MM.1S (cell line): ENCODE measurements around the gene TARBP1.
"Not testable (repeated sequence)": the region's sequence is repeated elsewhere in the genome, so short reads cannot be mapped to it uniquely, and the experiment has no call there.

Experiments
- DNase-seq: peaks from one replicate; pipeline ENCODE4 v3.0.0-alpha.2; 2015
- H2AFZ ChIP-seq: fragments of 300-600 bp; sonication (generic); 2 replicates; pipeline ENCODE4 v1.6.0; 2016; ENCODE audit warnings: antibody characterized with exemption, low read length
- H3F3A ChIP-seq: fragments of 300-600 bp; sonication (generic); 2 replicates; pipeline ENCODE4 v1.6.1; 2016; ENCODE audit warnings: mild to moderate bottlenecking, antibody characterized with exemption, low read length, moderate library complexity, mixed read lengths; ENCODE audit not compliant: insufficient read depth
- H3K27ac ChIP-seq: fragments of 300-600 bp; sonication (generic); 2 replicates; pipeline ENCODE4 v1.5.1; 2016; ENCODE audit warnings: mild to moderate bottlenecking, low read length
- H3K27me3 ChIP-seq: fragments of 300-600 bp; sonication (generic); replicated peaks from 2 replicates; pipeline ENCODE4 v1.6.0; 2016; ENCODE audit warnings: low read length; ENCODE audit not compliant: insufficient read depth
- H3K36me3 ChIP-seq: fragments of 300-600 bp; sonication (generic); replicated peaks from 2 replicates; pipeline ENCODE4 v1.6.1; 2016; ENCODE audit warnings: mild to moderate bottlenecking, low read length, mixed read lengths; ENCODE audit not compliant: insufficient read depth
- H3K4me1 ChIP-seq: fragments of 300-600 bp; sonication (generic); 2 replicates; pipeline ENCODE4 v1.6.1; 2016; ENCODE audit warnings: low read length, mixed read lengths
- H3K4me2 ChIP-seq: fragments of 300-600 bp; sonication (generic); 2 replicates; pipeline ENCODE4 v1.6.0; 2016; ENCODE audit warnings: low read depth, low read length
- H3K4me3 ChIP-seq: fragments of 300-600 bp; sonication (generic); 2 replicates; pipeline ENCODE4 v1.5.1; 2016; ENCODE audit warnings: low read length, mixed read lengths
- H3K79me2 ChIP-seq: fragments of 300-600 bp; sonication (generic); 2 replicates; pipeline ENCODE4 v1.6.1; 2016; ENCODE audit warnings: mixed run types, low read length, mixed read lengths
- H3K9ac ChIP-seq: fragments of 300-600 bp; sonication (generic); 2 replicates; pipeline ENCODE4 v1.6.1; 2016; ENCODE audit warnings: low read length, mixed read lengths
- H3K9me2 ChIP-seq: fragments of 300-600 bp; sonication (generic); replicated peaks from 2 replicates; pipeline ENCODE4 v1.6.1; 2016; ENCODE audit warnings: mild to moderate bottlenecking, low read length, mixed read lengths; ENCODE audit not compliant: insufficient read depth
- H3K9me3 ChIP-seq: fragments of 300-600 bp; sonication (generic); replicated peaks from 2 replicates; pipeline ENCODE4 v1.6.1; 2016; ENCODE audit warnings: mild to moderate bottlenecking, low read length, mixed read lengths; ENCODE audit not compliant: insufficient read depth
- H4K20me1 ChIP-seq: fragments of 300-600 bp; sonication (generic); 2 replicates; pipeline ENCODE4 v1.6.1; 2016; ENCODE audit warnings: mild to moderate bottlenecking, low read length, moderate library complexity, mixed read lengths; ENCODE audit not compliant: insufficient read depth
- EZH2 ChIP-seq: fragments of 300-600 bp; sonication (generic); optimal IDR thresholded peaks from 2 replicates; pipeline ENCODE3; 2017; ENCODE audit warnings: low read depth, mild to moderate bottlenecking, antibody characterized with exemption, low read length, mixed read lengths
- EZH2phosphoT487 ChIP-seq: fragments of 300-600 bp; sonication (generic); IDR thresholded peaks from 2 replicates; pipeline ENCODE4 v1.6.1; 2018; ENCODE audit warnings: antibody characterized with exemption, low read length
- TF ChIP-seq, protein P1 (sequence below): fragments of 300-600 bp; sonication (generic); IDR thresholded peaks from 2 replicates; pipeline ENCODE4 v1.5.1; 2016; ENCODE audit warnings: antibody characterized with exemption, low read length, mixed read lengths

The TARBP1 gene

DNA sequence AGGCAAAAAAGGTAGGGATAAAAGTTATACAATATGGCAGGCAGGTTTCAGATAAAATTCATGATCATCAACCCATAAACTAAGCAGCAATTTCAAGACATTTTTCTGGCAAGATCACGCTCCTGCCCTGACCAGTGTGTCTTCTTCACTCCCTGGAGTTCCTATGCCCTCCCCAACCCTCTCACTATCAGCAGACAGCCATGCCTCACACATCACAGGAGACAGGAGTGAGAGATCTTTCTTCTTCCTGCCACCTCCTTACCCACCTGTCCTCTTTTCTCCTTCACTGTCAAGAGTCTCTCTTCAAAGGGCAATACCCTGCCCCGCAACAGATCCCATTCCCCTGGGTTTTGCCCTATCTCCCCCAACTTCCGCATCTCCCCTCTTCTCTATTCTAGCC lies 77.3 kb downstream of the TARBP1 start:
- TF ChIP-seq EZH2 = no peak
- TF ChIP-seq, protein P1, sequence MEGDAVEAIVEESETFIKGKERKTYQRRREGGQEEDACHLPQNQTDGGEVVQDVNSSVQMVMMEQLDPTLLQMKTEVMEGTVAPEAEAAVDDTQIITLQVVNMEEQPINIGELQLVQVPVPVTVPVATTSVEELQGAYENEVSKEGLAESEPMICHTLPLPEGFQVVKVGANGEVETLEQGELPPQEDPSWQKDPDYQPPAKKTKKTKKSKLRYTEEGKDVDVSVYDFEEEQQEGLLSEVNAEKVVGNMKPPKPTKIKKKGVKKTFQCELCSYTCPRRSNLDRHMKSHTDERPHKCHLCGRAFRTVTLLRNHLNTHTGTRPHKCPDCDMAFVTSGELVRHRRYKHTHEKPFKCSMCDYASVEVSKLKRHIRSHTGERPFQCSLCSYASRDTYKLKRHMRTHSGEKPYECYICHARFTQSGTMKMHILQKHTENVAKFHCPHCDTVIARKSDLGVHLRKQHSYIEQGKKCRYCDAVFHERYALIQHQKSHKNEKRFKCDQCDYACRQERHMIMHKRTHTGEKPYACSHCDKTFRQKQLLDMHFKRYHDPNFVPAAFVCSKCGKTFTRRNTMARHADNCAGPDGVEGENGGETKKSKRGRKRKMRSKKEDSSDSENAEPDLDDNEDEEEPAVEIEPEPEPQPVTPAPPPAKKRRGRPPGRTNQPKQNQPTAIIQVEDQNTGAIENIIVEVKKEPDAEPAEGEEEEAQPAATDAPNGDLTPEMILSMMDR = no peak
- no peak for TF ChIP-seq EZH2phosphoT487
- no peak for DNase-seq
- H3K36me3 ChIP-seq = no peaks in the 10 kb centered on the region
- no peak overlapping the region for H3K4me2 ChIP-seq
- no peaks in the 10 kb centered on the region for H3K27me3 ChIP-seq
- H4K20me1 ChIP-seq = no peaks in the 10 kb centered on the region
- H3K27ac ChIP-seq = no peak overlapping the region
- H2AFZ ChIP-seq = no peak overlapping the region
- H3K9me3 ChIP-seq = no peaks in the 10 kb centered on the region
- H3K9ac ChIP-seq = no peak overlapping the region
- peaks cover 13% of the 10 kb centered on the region for H3F3A ChIP-seq
- peaks cover 13% of the 10 kb centered on the region for H3K4me1 ChIP-seq
- H3K4me3 ChIP-seq = no peak overlapping the region
- H3K79me2 ChIP-seq = no peaks in the 10 kb centered on the region
- H3K9me2 ChIP-seq = no peaks in the 10 kb centered on the region

DNA sequence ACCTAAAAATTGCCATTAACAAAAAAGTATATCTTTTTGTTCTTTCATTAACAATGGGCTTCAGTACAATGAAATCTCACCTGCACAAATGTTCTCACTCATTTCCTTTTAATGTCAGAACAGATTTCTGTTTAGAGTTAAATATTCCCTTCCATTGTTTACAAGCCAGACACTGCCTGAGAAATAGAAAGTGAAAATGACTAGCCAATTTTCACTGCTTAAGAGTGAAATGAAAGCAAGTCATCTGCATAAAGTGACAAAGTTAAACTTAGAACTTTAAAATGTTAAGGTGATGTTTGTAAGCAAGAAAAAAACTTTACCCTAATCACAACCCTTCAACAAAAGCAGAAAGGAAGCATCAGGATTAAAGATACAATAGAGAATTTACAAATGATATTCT lies 78.2 kb downstream of the TARBP1 start:
- no peaks in the 10 kb centered on the region for H3K27me3 ChIP-seq
- no peaks in the 10 kb centered on the region for H4K20me1 ChIP-seq
- H3K4me1 ChIP-seq = peaks cover 18% of the 10 kb centered on the region
- H3K4me2 ChIP-seq = peak overlapping the region; percentile 40
- no peak overlapping the region for H3K9ac ChIP-seq
- H3K79me2 ChIP-seq = no peaks in the 10 kb centered on the region
- DNase-seq = peak; percentile 72
- H3K36me3 ChIP-seq = no peaks in the 10 kb centered on the region
- H3K27ac ChIP-seq = no peak overlapping the region
- no peak overlapping the region for H2AFZ ChIP-seq
- no peak for TF ChIP-seq EZH2phosphoT487
- TF ChIP-seq, protein P1 = no peak
- no peak for TF ChIP-seq EZH2
- peaks cover 20% of the 10 kb centered on the region for H3F3A ChIP-seq
- no peak overlapping the region; the same call in 1 of the 2 replicates for H3K4me3 ChIP-seq
- no peaks in the 10 kb centered on the region for H3K9me2 ChIP-seq
- no peaks in the 10 kb centered on the region for H3K9me3 ChIP-seq

DNA sequence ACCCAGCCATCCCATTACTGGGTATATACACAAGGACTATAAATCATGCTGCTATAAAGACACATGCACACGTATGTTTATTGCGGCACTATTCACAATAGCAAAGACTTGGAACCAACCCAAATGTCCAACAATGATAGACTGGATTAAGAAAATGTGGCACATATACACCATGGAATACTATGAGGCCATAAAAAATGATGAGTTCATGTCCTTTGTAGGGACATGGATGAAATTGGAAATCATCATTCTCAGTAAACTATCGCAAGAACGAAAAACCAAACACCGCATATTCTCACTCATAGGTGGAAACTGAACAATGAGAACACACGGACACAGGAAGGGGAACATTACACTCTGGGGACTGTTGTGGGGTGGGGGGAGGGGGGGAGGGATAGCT lies 79.5 kb downstream of the TARBP1 start:
- not testable (repeated sequence) for H3K9me2 ChIP-seq, H2AFZ ChIP-seq, H3K27me3 ChIP-seq, H3K27ac ChIP-seq, DNase-seq, H3K4me2 ChIP-seq, H3K36me3 ChIP-seq, H4K20me1 ChIP-seq, H3K9ac ChIP-seq, H3K4me3 ChIP-seq, H3K9me3 ChIP-seq, H3K79me2 ChIP-seq
- Histone ChIP-seq H3K4me1 (peaks cover 18% of the 10 kb centered on the region), H3F3A (peaks cover 20% of the 10 kb centered on the region)

DNA sequence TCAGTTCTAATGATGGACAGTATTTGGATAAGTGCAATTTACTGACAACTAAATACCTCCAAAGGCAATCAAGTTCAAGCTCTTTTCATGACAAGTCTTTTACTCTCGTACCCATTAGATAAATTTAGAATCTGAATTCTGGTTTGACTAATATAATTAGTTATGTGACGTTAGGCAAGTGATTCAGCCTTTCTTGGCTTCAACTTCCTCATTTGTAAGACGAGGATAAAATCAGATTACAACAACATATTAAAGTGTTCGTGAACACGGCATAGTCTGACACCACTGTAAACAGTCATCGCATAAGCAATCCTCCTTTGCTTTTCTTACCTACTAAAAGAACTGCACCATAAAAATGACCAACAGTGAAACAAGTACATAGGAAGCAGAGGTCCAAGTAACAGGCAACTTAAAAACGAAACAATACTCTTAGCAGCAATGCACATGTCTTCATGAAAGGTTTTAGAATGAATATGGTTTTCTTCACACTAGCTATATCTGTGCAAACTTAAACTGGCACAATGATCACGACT lies 80.1 kb downstream of the TARBP1 start:
- Histone ChIP-seq H3K9me3 (no peaks in the 10 kb centered on the region), H3K9me2 (no peaks in the 10 kb centered on the region), H3K4me3 (peak overlapping the region; percentile 9; the same call in 1 of the 2 replicates), H4K20me1 (no peaks in the 10 kb centered on the region), H3K27ac (peak overlapping the region; percentile 6; the same call in 1 of the 2 replicates), H3K27me3 (no peaks in the 10 kb centered on the region), H3K4me1 (peaks cover 18% of the 10 kb centered on the region), H2AFZ (no peak overlapping the region), H3K4me2 (peak overlapping the region; percentile 10; the same call in 1 of the 2 replicates), H3K9ac (no peak overlapping the region), H3F3A (peaks cover 20% of the 10 kb centered on the region), H3K36me3 (no peaks in the 10 kb centered on the region), H3K79me2 (no peaks in the 10 kb centered on the region)
- DNase-seq = peak; percentile 11
- TF ChIP-seq EZH2phosphoT487 (no peak), EZH2 (no peak)
- TF ChIP-seq, protein P1 = no peak
